Measurements from ENCODE around the gene PDE9A.

PDE9A gene

DNA sequence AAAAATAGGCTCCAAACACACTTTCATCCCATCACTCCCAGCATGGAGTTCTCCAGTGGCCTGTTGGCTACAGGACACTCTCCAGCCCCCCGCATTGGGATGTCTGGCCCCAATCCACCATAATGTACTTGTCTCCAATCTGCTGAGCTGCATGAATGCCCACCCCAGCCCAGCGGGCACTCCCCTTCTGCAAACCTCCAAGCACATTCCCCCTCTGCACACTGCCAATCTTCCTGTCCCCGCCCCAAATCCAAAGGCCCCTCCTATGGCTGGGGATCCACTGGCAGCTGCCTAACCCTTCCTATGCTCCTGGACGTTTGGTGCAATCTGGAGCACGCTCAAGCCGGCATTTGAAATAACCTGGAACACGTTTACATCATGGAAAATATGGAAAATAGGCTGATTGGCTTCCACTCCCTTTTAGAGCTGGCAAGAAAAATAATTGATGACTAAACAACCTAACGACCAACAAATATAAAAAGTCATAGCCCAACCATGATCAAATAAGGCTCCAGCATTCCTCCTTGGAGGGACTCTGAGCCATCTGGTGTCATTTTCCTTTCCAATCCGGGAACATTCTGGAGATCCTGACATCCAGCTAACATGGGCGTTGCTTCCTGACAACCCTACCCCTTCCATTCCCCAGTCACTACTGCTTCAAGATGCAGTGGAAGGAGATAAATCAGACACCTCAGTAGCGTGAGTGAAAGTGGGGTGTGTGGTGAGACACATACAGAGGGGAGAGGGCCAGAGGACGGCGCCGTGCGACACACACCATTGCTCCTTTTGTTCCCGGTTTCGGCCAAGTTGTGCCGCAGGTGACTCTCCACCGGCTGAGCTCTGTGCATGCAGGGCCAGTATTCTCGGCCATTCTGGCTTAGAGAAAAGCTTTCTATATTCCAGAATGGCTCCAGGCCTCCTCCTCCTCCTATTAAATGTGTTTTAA, 41.6 kb downstream of the PDE9A start:
- TF ChIP-seq, protein P1, sequence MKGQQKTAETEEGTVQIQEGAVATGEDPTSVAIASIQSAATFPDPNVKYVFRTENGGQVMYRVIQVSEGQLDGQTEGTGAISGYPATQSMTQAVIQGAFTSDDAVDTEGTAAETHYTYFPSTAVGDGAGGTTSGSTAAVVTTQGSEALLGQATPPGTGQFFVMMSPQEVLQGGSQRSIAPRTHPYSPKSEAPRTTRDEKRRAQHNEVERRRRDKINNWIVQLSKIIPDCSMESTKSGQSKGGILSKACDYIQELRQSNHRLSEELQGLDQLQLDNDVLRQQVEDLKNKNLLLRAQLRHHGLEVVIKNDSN (IDR thresholded peaks at IDR 0.05), result no peak
- TF ChIP-seq, protein P2, sequence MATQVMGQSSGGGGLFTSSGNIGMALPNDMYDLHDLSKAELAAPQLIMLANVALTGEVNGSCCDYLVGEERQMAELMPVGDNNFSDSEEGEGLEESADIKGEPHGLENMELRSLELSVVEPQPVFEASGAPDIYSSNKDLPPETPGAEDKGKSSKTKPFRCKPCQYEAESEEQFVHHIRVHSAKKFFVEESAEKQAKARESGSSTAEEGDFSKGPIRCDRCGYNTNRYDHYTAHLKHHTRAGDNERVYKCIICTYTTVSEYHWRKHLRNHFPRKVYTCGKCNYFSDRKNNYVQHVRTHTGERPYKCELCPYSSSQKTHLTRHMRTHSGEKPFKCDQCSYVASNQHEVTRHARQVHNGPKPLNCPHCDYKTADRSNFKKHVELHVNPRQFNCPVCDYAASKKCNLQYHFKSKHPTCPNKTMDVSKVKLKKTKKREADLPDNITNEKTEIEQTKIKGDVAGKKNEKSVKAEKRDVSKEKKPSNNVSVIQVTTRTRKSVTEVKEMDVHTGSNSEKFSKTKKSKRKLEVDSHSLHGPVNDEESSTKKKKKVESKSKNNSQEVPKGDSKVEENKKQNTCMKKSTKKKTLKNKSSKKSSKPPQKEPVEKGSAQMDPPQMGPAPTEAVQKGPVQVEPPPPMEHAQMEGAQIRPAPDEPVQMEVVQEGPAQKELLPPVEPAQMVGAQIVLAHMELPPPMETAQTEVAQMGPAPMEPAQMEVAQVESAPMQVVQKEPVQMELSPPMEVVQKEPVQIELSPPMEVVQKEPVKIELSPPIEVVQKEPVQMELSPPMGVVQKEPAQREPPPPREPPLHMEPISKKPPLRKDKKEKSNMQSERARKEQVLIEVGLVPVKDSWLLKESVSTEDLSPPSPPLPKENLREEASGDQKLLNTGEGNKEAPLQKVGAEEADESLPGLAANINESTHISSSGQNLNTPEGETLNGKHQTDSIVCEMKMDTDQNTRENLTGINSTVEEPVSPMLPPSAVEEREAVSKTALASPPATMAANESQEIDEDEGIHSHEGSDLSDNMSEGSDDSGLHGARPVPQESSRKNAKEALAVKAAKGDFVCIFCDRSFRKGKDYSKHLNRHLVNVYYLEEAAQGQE (IDR thresholded peaks at IDR 0.05; ENCODE audit: low read depth), result no peak
- TF ChIP-seq CEBPB (IDR thresholded peaks at IDR 0.05), result no peak
- no peak for TF ChIP-seq EGR1 (IDR thresholded peaks at IDR 0.05)
- TF ChIP-seq FOXM1 (IDR thresholded peaks at IDR 0.05; ENCODE audit: borderline replicate concordance, low read depth), result no peak
- no peak for TF ChIP-seq NFIC (IDR thresholded peaks at IDR 0.05)
- no peak for TF ChIP-seq TCF12 (IDR thresholded peaks at IDR 0.05; ENCODE audit: low read depth)

DNA sequence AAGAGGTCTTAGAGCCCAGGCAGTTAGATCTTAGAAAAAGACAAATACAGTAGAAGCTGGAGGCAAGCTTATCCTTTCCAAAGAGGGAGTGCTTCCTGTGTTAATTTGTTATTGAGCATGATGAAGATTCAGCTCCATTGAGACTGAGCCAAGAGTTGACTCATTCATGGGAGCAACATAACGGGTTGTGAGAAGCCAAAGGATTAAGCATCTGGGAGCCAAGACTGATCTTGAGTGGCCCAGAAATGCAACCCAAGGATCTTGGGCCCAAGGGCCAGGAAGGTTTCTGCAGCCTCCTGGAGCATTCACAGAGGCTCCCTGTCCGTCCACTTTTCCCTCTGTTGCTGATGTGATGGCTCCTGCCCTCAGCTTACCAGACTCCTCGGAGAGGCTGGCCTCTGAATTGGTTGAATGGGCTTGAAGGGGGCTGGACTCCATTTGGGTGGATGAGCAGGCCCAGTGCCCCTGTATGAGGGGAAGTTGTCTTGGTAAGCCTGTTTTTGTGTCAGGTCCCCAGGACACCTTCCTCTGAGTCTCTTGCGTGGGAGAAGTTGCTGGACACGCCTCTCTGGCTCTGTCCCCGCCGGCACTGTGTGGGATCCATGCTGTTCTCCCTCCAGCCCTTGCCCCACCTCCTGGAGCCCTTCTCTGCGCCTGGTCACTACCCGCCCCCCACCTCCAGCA, 42.4 kb downstream of the PDE9A start:
- no peak for TF ChIP-seq CREB1 (IDR thresholded peaks at IDR 0.05; ENCODE audit: low read depth)
- TF ChIP-seq, protein P3, sequence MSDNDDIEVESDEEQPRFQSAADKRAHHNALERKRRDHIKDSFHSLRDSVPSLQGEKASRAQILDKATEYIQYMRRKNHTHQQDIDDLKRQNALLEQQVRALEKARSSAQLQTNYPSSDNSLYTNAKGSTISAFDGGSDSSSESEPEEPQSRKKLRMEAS (IDR thresholded peaks at IDR 0.05), result no peak

DNA sequence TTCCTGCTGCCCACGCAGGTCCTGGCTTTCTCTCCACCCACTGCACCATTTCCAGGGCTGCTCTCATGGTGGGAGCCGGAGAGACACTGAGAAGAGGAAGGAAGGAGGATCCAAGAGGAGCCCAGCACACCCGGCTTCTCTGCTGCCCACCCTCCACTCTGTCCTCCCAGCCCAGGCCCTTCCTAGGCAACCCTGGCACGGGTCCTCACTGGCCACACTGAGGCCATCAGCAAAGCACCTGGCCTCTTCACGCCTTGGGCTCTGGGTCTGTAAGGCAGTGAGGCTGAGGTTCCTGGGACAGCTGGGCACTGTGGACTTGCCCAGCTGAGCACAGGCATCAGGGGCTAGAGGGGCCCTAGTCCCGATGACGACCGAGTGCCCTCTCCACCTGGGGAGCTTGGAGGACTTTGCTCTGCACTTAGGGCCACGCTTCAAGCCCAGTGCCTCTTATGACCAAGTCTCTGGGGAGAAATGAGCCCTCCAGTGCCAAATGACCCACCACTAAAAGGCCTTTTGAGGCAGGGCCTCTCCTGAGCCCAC, 43.1 kb downstream of the PDE9A start:
- TF ChIP-seq ZBTB7A (IDR thresholded peaks at IDR 0.05; ENCODE audit: low read depth) (no peak), TCF12 (IDR thresholded peaks at IDR 0.05; ENCODE audit: low read depth) (no peak), YY1 (IDR thresholded peaks at IDR 0.05; ENCODE audit: low read depth) (no peak), CREB1 (IDR thresholded peaks at IDR 0.05; ENCODE audit: low read depth) (no peak), TAF1 (IDR thresholded peaks at IDR 0.05; ENCODE audit: low read depth) (no peak), RAD21 (IDR thresholded peaks at IDR 0.05; ENCODE audit: low read depth) (no peak), EP300 (IDR thresholded peaks at IDR 0.05; ENCODE audit: borderline replicate concordance) (no peak), NFIC (IDR thresholded peaks at IDR 0.05) (no peak), CEBPB (IDR thresholded peaks at IDR 0.05) (no peak), EGR1 (IDR thresholded peaks at IDR 0.05) (no peak), FOXM1 (IDR thresholded peaks at IDR 0.05; ENCODE audit: borderline replicate concordance, low read depth) (no peak), TEAD4 (IDR thresholded peaks at IDR 0.05) (no peak)
- TF ChIP-seq, protein P3 (IDR thresholded peaks at IDR 0.05), result no peak
- TF ChIP-seq, protein P2 (IDR thresholded peaks at IDR 0.05; ENCODE audit: low read depth), result no peak
- TF ChIP-seq, protein P1 (IDR thresholded peaks at IDR 0.05), result no peak

DNA sequence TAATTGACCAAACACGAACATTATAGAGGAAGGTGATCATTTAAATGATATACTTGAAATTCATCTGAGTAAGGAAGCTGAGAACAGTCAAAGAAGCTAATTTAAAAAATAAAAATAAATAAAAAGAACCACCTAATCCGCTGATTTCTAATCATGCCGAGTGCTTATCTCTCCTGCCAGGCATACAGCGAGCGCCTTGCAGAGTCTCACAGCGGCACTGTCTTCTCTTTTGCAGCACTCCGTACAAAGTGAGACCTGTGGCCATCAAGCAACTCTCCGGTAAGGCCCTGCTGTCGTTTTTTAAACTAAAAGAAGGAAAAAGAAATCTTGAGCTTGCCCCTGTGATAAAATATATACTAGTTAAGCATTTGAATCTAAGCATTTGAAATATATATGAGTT, 45.3 kb downstream of the PDE9A start:
- TF ChIP-seq TEAD4 (IDR thresholded peaks at IDR 0.05) (no peak), CEBPB (IDR thresholded peaks at IDR 0.05) (no peak), YY1 (IDR thresholded peaks at IDR 0.05; ENCODE audit: low read depth) (no peak), ZBTB7A (IDR thresholded peaks at IDR 0.05; ENCODE audit: low read depth) (no peak), RAD21 (IDR thresholded peaks at IDR 0.05; ENCODE audit: low read depth) (no peak), TAF1 (IDR thresholded peaks at IDR 0.05; ENCODE audit: low read depth) (no peak)

DNA sequence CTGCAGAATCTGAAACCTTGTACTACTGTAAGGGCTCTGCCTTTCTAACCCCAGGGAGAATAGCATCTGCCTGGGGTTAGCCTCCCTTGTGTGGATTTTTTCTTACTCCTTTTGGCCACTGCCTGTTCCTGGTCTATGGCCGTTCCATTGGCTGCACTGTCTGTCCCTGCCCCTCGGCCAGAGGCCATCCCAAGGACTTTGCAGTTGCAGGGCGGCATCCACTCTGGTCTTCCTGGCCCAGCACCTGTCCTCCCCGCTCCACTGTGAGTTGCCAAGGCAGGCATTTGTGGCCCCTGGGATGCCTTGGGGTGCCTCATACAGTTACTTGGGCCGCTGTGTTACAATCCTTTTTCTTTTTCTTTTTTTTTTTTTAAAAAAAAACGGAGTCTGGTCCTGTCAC, 45.8 kb downstream of the PDE9A start:
- no peak for TF ChIP-seq YY1 (IDR thresholded peaks at IDR 0.05; ENCODE audit: low read depth)

Data from Ishikawa (cell line).